RCC 7860 (cell line): ENCODE measurements around the gene PLEKHA5.

Source experiments
- DNase-seq: peaks from one replicate; pipeline ENCODE4 v3.0.0-alpha.2; 2015; ENCODE audit warnings: low spot score
- FAIRE-seq: peaks from 2 replicates; lab custom pipeline; 2012; peaks lifted over from hg19 to GRCh38; lab: Jason Lieb, UNC

The PLEKHA5 gene

DNA sequence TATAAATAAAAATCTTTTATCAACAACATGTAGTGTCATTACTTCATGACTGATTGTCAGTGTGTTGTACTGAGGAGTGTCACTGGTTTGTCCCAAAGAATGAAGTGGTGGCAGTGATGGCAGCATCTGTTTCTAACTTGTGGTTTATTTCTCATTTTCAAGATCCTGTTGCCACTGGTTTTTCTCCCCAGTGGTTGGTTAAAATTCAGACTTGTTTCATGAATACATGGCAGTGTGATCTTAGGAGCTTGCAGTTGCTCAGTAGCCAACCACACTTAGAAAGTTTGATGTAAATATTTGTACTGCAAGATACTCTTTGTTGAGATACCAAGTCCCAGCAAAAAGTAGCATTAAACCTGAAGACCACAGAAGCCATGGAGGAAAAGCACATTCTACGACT is 69.8 kb downstream of the PLEKHA5 start:
- FAIRE-seq (no peak), DNase-seq (no peak)

DNA sequence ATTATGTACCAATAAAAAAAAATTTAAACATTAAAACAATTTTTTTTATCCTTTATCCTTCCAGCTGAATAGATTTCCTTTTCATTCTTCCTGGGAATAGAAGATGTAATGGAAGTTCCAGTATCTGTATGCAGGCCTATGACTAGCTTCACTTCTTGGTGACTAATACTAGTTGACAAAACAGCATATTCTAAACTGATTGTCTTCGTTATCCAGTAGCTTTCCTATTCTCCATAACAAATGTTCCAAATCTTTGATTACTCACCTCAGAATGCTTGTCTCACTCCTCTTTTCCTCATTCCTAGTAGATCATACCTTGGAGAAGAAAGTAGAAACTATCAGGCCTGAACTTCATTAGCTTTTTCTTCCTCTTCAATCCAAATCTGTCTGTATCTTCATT is 70.7 kb downstream of the PLEKHA5 start:
- peak; percentile 47 for DNase-seq
- peak; percentile 63 for FAIRE-seq

DNA sequence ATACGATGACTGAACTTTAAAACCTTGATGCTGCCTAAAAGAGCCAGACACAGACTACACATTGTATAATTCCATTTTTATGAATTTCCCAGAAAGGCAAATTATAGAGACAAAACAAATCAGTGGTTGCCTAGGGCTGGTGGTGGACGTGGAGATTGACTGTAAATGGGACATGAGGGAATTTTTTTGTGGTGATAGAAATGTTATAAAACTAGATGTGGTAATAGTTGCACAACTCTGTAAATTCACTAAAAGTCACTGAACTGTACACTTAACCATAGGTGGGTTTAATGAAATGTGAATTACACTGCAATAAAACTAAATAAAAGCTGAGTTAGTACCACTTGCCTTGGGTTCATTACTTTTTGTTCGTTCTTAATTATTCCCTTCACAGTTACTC is 72.1 kb downstream of the PLEKHA5 start:
- DNase-seq (peak; percentile 49), FAIRE-seq (peak; percentile 77)

DNA sequence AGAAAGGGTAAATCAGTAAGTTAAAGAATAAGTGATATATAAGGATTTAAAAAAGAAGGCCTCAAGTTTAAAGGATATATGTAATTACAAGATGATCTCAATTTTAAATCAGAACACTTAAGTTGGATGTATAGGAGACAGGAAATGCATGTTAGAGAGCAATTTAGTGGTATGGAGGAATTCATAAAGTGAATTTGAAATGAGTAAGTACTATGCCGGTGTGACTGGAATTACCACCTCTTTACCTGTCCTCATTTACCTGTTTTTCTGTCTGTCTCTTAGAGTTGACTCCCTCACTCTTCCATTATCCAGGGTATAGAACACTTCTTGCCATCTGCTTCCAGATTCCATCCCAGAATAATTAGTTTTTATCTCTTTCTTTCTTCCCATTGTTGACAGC is 73.5 kb downstream of the PLEKHA5 start:
- FAIRE-seq (no peak), DNase-seq (no peak)

DNA sequence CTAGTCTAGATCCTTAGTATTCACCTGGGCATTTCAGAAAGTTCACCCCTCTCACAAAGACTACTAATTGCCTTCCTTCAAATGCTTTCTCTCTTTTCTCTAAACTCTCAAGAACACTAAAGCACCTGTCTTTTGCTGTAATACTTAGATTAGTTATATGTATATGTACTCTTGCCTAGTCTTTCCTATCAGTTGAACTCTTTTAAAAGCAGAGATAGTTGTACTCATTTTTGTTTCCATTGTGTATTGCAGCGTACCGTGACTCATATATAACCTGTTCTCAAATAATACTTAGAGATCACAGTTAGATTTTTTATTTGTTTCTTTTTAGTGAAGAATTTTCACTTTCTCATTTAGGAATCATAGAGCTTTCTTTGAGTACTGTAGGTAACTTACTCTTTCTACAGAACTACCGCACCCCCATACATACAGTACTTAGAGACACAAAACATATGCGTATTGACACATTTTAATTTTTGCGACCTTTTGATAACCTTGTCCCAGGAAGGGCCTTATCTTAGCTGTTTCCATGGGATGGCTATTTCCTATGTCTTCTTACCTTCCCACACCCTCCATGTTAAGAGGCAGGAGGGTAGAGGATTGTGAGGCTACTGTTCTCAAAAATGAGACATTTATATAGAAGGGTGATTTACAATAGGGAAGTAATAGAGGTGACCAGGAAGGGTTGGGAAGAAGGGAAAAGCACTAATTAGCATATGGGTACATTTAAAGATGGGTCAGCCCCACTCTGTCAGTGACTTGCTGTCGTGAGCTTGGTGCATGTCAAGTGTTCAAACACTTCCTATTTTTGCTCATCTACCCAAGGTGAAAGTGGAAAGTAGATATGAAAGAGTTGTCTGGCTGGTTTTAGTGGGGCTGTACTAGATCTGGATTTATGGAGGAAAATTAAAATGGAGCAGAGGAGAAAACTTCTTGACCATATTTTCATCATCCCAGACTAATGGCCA is 74.3 kb downstream of the PLEKHA5 start:
- FAIRE-seq (no peak), DNase-seq (no peak)

DNA sequence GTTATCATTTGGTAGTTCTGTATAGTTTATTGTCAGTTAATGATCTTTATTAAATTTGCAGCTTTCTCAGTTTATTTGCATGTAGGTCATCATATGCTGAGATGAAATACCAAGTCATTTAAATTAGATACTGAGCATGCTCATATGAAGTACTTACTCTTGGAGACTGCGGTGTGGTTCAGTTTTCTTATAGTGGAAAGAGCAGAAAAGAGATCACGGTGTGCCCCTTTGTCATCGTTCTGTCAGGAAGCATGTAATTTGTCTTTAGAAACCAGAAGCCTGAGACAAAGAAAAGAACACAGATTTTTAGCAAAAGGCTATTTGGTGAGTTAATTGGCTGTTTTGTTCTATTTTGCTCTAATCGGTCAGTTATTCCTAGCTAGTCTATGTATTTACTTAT is 75.6 kb downstream of the PLEKHA5 start:
- DNase-seq (no peak), FAIRE-seq (no peak)

DNA sequence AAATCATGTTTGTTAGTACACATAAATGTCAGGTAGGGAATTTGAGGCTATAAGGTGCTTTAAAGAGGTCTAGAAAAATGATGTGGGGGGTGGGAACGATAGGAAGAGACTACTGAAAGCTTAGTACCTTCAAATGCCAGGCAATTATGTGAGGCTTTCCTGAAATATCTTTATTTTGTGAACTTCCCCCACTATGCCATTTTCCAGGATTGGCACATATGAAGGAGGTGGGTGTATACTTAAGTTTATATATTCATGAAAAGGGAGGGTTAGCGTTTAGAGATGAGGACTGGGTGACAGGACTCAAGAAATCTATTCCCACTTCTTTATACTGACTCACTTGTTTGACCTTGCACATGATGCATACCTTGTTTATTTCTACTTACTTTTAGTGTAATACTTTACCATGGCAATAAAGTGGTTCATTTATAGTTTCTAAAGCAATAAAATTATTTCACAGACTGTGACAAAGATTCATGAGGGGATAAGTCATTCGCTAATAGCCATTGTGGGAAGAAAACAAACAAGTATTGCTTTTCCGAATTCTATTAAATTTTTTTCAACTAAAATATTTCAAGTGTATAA is 77.1 kb downstream of the PLEKHA5 start:
- DNase-seq (no peak), FAIRE-seq (no peak)

DNA sequence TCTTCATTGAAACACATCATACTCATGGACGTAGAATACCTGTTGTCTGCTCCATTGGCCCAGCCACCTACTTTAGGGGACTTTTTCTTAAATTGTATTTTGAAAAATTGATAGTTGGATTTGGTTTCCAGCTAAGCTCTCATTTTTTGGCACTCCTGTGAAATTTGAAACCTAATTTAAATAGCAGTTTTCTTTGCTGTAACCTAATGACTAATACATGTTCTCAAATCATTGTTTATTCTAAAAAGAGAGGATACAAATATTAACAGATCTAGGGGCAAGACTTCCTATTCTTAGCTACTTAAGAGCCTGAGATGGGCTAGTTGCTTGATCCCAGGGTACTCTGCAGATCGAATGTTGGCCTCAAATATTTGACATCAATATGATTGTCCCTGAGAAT is 78.9 kb downstream of the PLEKHA5 start:
- DNase-seq (no peak), FAIRE-seq (no peak)

DNA sequence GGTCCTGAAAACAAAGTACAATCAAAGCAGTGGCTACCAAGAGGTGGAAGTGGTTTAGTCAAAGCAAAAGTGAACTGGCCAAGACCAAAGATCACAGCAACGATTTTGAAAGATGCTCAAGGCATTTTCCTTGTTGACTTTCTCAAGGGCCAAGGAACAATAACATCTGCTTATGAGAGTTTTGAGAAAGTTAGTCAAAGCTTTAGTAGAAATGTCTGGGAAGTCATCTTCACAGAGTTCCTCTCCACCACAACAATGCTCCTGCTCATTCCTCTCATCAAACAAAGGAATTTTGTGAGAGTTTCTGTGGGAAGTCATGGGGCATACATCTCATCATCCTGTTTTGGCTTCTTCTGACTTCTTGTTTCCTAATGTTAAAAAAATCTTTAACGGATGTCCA is 80.1 kb downstream of the PLEKHA5 start:
- FAIRE-seq (no peak), DNase-seq (no peak)

DNA sequence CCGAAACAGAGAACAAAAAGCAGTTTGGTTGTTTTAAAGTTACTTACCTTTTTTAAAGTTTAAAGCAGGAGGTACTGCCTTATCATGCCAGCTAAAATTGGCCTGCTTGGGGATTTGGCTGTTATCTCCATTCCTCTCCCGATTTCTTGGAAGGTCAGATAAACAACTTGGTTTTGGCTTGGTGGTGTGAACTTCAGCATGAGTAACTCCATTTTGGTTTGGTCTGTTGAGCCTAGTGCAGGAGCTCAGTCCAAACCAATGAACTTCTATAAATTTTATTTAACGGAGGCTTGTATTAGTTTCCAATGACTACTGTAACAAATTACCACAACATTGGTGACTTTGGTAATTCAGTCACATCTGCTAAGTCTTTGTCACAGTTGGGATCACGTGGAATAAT is 82.3 kb downstream of the PLEKHA5 start:
- FAIRE-seq (no peak), DNase-seq (no peak)

DNA sequence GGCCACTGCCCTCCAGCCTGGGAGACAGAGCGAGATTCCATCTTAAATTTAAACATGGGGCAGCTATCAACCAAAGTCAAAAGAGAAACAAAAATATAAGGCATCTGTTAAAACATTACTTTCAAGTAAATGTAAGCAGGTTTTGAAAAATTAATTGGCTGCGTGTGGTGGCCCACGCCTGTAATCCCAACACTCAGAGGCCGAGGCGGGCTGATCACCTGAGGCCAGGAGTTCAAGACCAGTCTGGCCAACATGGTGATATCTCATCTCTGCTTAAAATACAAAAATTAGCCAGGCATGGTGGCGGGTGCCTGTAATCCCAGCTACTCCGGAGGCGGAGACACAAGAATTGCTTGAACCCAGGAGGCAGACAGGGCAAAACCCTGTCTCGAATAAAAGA is 82.7 kb downstream of the PLEKHA5 start:
- DNase-seq (no peak), FAIRE-seq (no peak)

DNA sequence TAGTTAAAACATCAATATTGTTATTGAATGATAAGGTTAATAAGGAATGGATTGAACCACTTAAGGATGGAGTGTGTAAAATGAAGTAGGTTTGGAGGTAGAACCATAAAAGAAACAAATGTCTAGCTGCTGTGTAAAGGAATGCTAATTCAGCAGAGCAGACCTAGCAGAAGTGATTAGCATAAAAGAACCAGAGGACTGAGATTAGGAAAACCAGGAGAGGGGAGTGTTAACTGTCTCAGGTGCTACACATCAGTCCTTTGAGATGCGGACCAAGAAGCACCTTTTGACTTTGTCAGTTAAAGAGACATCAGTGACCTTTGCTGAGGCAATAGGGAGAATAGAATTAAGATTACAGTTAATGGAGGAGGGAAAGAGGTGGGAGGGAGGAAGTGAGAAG is 84.5 kb downstream of the PLEKHA5 start:
- FAIRE-seq, result no peak
- no peak for DNase-seq

DNA sequence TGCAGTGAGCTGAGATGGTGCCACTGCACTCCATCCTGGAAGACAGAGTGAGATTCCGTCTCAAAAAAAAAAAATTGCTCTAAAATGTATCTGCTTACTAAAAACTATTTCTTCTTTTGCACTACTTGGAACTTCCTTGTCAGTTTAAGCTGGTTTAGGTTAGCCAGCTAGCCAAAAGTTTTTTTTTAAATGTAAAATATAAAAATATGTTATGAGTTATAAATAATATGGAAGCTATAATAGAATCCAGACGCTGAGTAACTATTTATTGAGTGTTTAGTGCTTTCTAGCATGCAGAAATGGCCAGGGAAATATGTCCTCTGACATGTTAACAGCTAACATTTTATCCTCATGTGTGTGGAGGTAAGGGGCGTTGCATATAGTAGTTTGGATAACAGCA is 85.6 kb downstream of the PLEKHA5 start:
- DNase-seq, result no peak
- no peak for FAIRE-seq

DNA sequence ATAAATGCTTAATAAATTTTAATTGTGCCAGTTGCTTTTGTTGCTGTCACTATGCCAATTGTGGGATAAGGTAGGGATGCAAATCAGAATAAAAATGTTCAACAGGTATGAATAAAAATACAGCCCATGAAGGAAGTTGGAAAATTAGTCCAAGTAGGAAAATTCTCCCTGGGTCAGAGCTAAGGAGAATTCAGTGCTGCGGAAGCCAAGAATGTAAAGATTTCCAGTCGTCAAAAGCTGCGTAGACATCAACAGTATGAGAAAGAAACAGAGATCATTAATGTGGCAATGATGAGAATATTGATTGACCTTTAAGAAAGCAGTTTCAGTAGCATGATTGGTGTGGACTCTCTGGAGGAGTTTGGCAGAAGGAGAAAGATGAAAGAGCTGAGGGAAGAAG is 87.9 kb downstream of the PLEKHA5 start:
- FAIRE-seq (no peak), DNase-seq (no peak)

DNA sequence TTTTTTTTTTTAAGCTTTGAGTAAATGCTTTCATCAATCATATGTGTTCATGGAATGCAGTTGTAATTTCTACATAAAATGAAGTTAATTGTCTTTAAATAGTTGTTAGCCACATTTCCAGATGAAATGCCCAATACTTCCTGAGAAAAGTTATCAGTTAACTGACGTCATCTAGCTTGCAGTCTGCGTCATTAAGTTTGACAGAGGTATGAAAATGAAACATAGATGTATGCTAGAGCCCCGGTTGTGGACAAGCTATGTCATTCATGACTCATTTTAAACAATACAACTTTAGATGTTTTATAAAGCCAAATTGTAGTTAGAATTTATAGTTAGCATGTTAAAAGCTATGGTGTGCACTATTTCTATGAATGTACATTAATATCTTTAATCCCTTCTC is 90.7 kb downstream of the PLEKHA5 start:
- FAIRE-seq (peak; percentile 68), DNase-seq (peak; percentile 49)

DNA sequence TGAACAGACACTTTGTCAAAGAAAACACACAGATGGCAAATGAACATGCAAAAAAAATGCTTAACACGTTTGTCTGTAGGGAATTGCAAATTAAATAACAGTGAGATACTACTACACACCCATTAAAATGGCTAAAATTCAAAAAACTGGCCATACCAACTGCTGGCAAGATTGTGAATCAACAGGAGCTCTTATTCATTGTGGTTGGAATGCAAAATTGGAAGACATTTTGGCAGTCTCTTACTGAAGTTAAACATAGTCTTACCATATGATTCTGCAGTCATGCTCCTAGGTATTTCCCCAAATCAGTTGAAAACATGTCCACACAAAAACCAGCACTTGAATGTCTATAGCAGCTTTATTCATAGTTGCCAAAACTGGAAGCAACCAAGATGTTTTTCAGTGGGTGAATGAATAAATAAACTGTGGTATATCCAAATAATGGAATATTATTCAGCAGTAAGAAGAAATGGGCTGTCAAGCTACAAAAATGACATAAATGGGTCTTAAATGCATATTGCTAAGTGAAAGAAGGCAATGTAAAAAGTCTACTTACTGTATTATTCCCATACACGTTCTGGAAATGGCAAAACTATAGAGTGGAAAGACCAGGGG is 91.4 kb downstream of the PLEKHA5 start:
- DNase-seq, result peak; percentile 63
- peak; percentile 85 for FAIRE-seq

DNA sequence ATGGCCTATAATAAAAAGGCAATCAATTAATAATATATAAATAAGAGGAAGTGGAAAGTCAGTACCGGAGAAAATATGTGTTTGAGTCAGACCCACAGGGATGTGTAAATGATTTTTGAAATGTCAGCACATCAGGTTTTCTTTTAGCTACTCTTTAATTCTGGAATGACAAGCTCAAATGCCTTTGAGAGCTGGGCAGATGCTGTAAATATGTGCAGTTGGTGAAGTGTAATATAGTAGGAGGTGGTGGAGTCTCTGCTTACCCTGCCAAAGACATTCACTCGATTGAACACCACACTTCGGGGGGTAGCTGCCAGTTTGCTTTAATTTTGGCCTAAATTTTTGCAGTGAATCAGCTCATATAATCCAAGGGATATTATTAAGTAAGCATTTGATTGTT is 93.0 kb downstream of the PLEKHA5 start:
- peak; percentile 89 for FAIRE-seq
- DNase-seq, result peak; percentile 49

DNA sequence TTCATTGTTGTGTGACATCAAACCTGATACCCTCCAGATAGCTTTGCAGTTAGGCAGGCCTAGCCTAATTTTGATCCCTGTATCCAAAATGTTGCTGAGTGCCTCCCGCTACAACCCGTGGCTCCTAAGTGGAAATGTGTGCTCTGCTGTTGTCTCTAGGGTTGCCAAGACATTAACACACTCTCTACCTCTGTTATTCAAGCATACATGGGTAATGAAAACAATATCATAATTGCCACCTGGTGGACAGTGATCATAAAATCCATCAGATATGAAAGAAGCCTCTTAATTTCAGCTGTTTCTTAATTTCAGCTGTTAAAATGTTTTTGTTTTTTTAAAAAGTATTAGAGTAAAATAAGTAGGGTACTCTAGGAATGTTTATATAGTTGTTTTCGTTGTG is 93.5 kb downstream of the PLEKHA5 start:
- DNase-seq (peak; percentile 37), FAIRE-seq (peak; percentile 23)

DNA sequence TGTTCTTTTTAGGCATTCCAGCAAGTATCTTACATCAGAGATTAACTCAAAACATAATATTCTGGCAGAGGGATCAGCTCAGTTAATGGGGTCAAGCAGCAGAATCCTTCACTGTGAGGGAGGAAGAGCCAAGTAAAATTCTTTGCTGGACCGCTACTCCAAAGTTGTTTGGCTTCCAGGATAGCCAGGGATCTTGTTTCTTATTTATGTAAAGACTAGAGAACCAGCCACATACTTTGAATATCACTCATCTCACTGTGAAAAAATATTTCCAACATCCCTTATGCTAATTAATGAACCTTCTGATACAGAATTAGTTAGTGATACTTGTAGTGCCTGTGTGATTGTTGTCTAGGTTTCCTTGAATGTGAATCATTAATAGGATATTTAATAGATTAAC is 94.2 kb downstream of the PLEKHA5 start:
- FAIRE-seq (no peak), DNase-seq (no peak)

DNA sequence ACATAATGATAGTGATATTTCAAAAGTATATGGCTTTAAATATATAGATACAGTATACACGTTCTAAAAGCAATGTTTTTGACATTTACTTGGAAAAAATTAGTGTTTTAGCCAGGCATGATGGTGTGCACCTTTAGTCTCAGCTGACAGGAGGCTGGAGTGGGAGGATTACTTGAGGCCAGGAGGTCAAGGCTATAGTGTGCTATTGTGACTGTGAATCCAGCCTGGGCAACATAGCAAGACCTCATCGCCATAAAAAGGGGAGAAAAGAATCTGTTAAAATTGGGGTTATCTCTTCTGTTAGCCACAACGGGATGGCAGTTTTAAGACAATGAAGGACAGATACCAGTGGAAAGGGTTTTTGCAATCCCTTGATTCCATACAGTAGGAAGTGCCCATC is 95.2 kb downstream of the PLEKHA5 start:
- no peak for DNase-seq
- no peak for FAIRE-seq

DNA sequence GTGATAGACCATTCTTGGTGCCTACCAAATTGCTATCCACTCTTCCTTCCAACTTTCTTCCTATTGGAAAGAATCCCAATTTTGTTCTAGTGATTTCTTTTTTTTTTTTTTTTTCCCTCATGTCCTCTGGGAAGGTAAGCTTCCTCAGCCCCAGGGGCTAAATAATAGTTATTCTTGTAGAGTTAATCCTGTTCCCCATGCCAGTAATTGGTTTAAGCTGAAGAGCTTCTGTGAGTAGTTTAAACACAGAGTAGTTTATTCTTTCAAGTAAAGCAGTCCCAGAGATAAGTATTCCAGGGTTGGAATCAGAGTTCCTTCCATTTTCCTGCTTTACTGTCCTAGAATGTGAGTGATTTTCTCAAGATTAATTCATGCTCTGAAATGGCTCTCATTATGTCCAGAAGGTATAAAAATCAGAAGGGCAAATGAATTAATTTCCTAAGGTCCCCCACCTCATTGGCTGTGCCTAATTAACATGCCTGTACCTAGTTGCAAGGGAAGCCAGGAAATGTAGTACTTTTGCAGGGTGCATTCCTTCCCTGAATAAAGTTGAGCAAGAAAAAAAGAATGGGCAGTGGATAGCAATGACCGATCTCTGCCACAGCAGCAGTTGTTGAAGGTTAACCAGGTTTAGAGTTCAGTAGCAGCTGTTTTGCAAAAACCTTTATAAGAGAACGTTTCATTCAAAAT is 97.8 kb downstream of the PLEKHA5 start:
- DNase-seq (no peak), FAIRE-seq (peak; percentile 68)

DNA sequence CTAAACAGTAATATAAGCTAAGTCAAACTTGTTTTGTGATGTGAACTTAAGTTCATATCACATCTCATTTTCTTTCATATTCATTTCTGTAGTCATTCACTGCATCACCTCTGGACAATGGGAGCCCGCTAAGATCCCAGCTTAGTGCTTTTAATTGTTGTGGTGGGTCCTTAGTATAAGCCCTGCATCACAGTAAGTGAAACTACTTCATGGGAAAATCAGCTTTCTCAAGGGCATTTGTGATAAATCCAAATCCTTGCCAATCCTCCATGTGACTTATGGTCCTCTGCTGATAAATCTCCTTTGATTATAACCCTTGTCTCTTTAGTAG is 98.3 kb downstream of the PLEKHA5 start:
- FAIRE-seq, result no peak

More for the DNA sequence above, 98.3 kb downstream of the PLEKHA5 start:
- no peak for DNase-seq
